ENCODE results near the gene KRTAP5-4.

GRCh38 chr11:1604181-1604580 lies 17.8 kb downstream of the KRTAP5-4 start:
- TF ChIP-seq POLR2A (IDR thresholded peaks at IDR 0.05), result no peak
- no peak for TF ChIP-seq CTCF (IDR thresholded peaks at IDR 0.05)
- no peak for TF ChIP-seq POLR2AphosphoS5 (IDR thresholded peaks at IDR 0.05)

Data from prostate gland (tissue), 2 donors.